HG03442 (cell line): ENCODE data around the gene TMA7B.
"Not testable (repeated sequence)": the region's sequence is repeated elsewhere in the genome, so short reads cannot be mapped to it uniquely, and the experiment has no call there.

ENCODE experiments used
- ATAC-seq: cut with Tn5 transposase; IDR thresholded peaks from one replicate; pipeline ENCODE4 v1.9.1; 2021; ENCODE audit warnings: mild to moderate bottlenecking, moderate library complexity; ENCODE audit not compliant: unreplicated experiment

TMA7B gene

DNA sequence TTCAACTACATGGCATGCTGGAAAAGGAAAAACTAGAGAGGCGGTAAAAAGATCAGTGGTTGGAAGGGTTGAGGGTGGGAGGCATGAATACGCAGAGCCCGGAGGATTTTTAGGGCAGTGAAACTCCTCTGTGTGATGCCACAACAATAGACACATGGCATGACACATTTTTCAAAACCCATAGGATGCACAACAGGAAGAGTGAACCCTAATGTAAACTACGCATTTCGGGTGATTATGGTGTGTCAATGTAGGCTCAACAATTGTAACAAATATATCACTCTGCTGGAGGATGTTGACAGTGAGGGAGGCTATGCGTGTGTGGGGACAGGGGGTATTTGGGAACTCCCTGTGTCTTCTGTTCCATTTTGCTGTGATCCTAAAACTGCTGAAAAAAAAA is 18.9 kb downstream of the TMA7B start:
- no peak for ATAC-seq

GRCh38 chr22:39979458-39979857 is 19.3 kb downstream of the TMA7B start:
- no peak for ATAC-seq

DNA sequence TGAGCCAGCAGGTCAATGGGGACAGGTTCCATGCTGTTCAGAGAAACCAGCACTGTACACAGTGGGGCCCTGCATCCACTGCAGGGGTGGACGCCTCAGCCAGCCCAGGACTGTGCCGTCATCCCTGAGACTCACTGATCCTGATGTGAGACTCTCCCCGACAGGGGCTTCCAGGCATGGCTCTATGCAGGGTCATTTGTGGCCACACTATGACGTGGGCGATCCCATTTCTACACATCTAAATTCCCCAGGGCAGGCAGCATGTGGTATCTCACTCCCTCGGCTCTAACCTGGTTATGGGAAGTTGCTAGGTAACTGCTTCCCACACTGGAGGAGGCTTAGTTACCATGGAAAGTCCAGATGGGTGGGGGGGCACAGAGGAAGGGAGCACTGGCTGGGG is 20.4 kb downstream of the TMA7B start:
- ATAC-seq: no peak

GRCh38 chr22:39983346-39983745 is 23.1 kb downstream of the TMA7B start:
- no peak for ATAC-seq

- no peak for ATAC-seq
These were observed 23.8 kb downstream of the TMA7B start for GRCh38 chr22:39984006-39984405.

DNA sequence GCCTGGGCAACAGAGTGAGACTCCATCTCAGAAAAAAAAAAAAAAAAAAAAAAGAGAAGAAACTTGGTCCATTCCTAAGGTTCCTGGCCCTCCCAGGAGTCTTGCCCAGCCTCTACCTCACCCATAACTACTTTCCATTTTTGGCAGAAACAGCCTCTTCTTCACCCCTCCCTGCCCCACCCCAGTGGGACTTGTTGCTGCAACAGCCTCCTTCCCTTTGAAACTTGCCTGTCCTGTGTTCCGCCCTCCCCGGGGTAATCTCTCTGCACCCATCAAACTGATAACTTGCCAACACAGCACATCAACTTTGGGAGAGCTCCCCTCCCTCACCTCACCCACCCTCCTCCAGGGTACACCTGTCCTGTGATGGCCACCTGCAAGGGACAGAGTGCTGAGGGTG is 24.5 kb downstream of the TMA7B start:
- no peak for ATAC-seq

DNA sequence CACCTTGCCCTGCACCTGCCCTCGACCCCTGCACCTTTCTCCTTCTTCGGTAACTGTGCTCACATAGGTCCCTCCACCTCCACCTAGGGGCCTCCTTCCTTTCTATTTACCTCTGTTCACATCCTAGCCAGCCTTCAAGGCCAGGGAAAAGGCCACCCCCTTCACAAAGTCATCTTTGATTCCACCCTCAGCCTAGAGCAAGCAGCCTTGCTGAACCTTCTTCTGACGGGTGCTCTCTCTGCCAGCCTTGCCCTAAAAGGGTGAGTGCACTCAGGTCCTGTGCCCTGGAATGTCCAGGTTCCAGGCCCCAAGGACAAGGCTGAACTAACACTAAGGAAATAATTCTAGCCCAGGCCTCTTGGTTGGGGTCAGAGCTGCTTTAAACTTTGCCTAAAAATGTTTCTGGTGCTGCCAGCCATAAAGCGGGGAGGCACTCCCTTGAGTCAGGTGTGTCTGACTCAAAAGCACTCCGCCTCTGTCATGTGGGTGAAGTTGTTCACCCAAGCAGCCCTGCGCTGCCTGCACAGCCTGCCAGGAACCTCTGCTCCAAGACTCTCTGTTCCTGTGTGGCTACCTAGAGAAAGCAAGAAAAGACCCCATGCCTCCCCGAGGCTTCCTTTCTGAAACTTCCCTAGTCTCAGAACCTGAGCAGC is 25.3 kb downstream of the TMA7B start:
- no peak for ATAC-seq

DNA sequence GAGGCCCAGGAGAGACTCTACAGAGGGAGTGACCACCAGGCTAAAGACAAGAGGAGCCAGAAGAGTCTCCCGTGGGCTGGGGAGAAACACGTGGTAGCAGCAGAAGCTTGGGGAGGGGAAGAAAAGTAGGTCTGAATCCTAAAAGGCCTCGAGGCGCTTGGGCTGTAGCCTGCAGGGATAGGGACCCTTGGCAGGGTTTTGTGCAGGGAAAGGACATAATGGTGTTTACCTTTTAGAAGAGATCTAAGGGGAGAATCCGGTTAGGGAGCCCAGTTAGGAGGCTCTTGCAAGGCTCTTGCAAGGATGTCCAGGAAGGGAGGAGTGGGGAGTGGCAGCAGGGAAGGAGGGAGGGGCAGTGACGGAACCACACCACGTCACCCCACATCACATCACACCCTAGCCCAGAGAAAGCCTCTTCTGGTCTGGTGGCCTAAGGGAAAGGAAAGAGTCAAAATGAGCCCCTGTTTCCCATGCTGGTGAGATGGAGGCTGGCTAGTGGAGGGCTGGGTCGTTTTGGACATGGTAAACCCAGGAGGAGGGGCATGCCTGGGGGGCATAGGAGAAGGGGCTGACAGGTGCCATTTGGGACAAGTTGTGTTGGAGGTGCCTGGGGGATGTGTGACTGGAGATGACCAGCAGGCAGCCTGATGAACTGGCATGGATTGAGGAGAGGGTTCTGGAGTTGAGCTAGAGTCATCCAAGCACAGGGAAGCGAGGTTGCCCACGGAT is 28.4 kb downstream of the TMA7B start:
- no peak for ATAC-seq

- no peak for ATAC-seq
These were observed 29.4 kb downstream of the TMA7B start for GRCh38 chr22:39989633-39990032.

- no peak for ATAC-seq
These were observed 30.5 kb downstream of the TMA7B start for GRCh38 chr22:39990686-39991085.

DNA sequence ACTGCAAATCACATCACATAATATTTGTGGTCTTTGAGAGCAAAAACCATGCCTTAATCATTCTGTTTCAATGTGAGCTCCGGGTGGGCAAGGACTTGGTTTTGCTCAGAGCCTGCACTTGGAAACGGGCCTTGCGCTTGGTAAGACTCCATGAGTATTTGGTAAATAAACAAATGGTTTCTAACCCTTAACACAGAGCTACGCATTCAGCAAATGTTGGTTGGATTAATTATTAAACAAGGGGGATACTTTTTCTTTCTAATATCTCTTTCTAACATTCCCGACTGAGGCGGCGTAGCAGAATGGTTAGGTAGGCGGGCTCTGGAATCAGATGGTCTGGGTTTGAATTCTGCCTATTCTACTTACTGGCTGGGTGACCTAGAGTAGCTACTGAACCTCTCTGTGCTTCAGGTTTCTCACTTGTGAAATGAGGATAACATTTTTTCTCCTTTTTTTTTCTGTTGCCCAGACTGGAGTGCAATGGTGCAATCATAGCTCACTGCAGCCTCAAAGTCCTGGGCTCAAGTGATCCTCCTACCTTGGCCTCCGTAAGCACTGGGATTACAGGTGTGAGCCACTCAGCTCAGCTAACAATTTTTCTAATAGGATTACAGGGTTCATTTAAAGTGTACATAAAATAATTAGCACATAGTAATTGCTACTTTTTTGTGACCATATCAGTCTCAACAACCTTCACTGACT is 31.1 kb downstream of the TMA7B start:
- no peak for ATAC-seq

- ATAC-seq: no peak
These were observed 32.1 kb downstream of the TMA7B start for GRCh38 chr22:39992088-39992826.

- not testable (repeated sequence) for ATAC-seq
These were observed 32.7 kb downstream of the TMA7B start for GRCh38 chr22:39992894-39993293.

- ATAC-seq: no peak
These were observed 33.9 kb downstream of the TMA7B start for GRCh38 chr22:39994041-39994565.

GRCh38 chr22:39994566-39995392 is 34.6 kb downstream of the TMA7B start, which contains the start of gene FAM83F:
FAM83F (plus strand) TSS chr22:39994954; CDS start chr22:39995043, 89 bp downstream.
- ATAC-seq: no peak

- no peak for ATAC-seq
These were observed 35.4 kb downstream of the TMA7B start for GRCh38 chr22:39995393-39996252.

- ATAC-seq: no peak
These were observed 36.5 kb downstream of the TMA7B start for GRCh38 chr22:39996732-39997131.

- ATAC-seq: no peak
These were observed 37.2 kb downstream of the TMA7B start for GRCh38 chr22:39997421-39997820.
